Panc1 (cell line): Measurements from ENCODE around the gene ZFC3H1. TPM values are rescaled to one million over a fixed set of nuclear protein-coding genes. Genes with fewer than 3 reads are reported as not detected.

Experiments
- ATAC-seq: fragments of 200-7000 bp; cut with Tn5 transposase; 2 replicates; pipeline ENCODE4 v1.9.1; 2020; ENCODE audit warnings: mild to moderate bottlenecking, moderate library complexity
- BruUV-seq: library from RNA; stranded (reverse); fragments of 400-500 nt; replicated peaks from 2 replicates; lab custom pipeline; 2021; lab: Mats Ljungman, UMichigan
- CTCF ChIA-PET: fragments of 300-600 bp; sonication (Branson Sonifier 250); formaldehyde crosslinking; loops from one replicate; lab custom pipeline; 2022; ENCODE audit warnings: antibody characterized with exemption; lab: Charles Lee
- POLR2A ChIA-PET: fragments of 300-600 bp; sonication (Branson Sonifier 250); formaldehyde crosslinking; loops from one replicate; lab custom pipeline; 2022; ENCODE audit warnings: antibody characterized with exemption; lab: Charles Lee
- DNase-seq: peaks from one replicate; pipeline ENCODE4 v3.0.0-alpha.2; 2010; ENCODE audit warnings: low read depth, low spot score
- H3K27ac ChIP-seq: 2 replicates; pipeline ENCODE4 v1.5.1; 2011; ENCODE audit warnings: mild to moderate bottlenecking, low read length, inconsistent platforms
- H3K27me3 ChIP-seq: fragments of 200-500 bp; sonication (Bioruptor generic); 2 replicates; pipeline ENCODE4 v1.6.0; 2014; ENCODE audit warnings: low read length, inconsistent platforms; ENCODE audit not compliant: control insufficient read depth, insufficient read depth
- H3K36me3 ChIP-seq: fragments of 200-500 bp; sonication (Bioruptor generic); 2 replicates; pipeline ENCODE4 v1.5.1; 2014; ENCODE audit warnings: inconsistent platforms, mild to moderate bottlenecking, low read length, moderate library complexity; ENCODE audit not compliant: control insufficient read depth, insufficient read depth
- H3K4me1 ChIP-seq: 2 replicates; pipeline ENCODE4 v1.5.1; 2011; ENCODE audit warnings: inconsistent platforms, mild to moderate bottlenecking, low read length, moderate library complexity; ENCODE audit not compliant: control insufficient read depth, insufficient read depth
- H3K4me3 ChIP-seq, 2 experiments: 2 replicates each; pipeline ENCODE4 v1.5.1; 2011 to 2012; ENCODE audit warnings: low read depth in 2 of 2, low read length in 2 of 2, mild to moderate bottlenecking in 2 of 2, inconsistent platforms in 1 of 2, moderate library complexity in 1 of 2
- H3K9me3 ChIP-seq: fragments of 200-500 bp; sonication (Bioruptor generic); 2 replicates; pipeline ENCODE4 v1.5.1; 2014; ENCODE audit warnings: low read depth, mild to moderate bottlenecking, inconsistent platforms, low read length, moderate library complexity; ENCODE audit not compliant: control insufficient read depth, insufficient read depth
- POLR2AphosphoS5 ChIP-seq: IDR thresholded peaks from 2 replicates; pipeline ENCODE4 v1.6.1; 2012; ENCODE audit warnings: mild to moderate bottlenecking, low read depth, low read length, moderate library complexity
- SIN3A ChIP-seq: IDR thresholded peaks from 2 replicates; pipeline ENCODE4 v1.6.1; 2012; ENCODE audit warnings: low read depth, mild to moderate bottlenecking, low read length, moderate library complexity, borderline replicate concordance; ENCODE audit not compliant: insufficient read depth
- TCF7L2 ChIP-seq: IDR thresholded peaks from 2 replicates; pipeline ENCODE4 v1.6.1; 2011; ENCODE audit warnings: mild to moderate bottlenecking, low read depth, low read length, inconsistent platforms
- in situ Hi-C: cut with HindIII; loops from 2 replicates; pipeline ENCODE4 v1.10.0; 2016; ENCODE audit warnings: low sequenced_read_pairs, low pct_unique_long_range_greater_than_20kb
- intact Hi-C: fragments of 100-400 bp; cut with micrococcal nuclease; formaldehyde crosslinking; loops from one replicate; pipeline ENCODE4 v1.10.0; 2022; ENCODE audit not compliant: unreplicated experiment
- total RNA-seq: library from RNA; stranded (reverse); gene quantifications from one replicate; pipeline ENCODE4 v1.2.1, GENCODE V29; 2021; ENCODE audit not compliant: unreplicated experiment
- TF ChIP-seq, protein P1 (sequence below), 2 experiments: IDR thresholded peaks; 2 replicates each; pipeline ENCODE4 v1.6.1; 2011 to 2012; ENCODE audit warnings: low read depth in 2 of 2, control low read depth in 1 of 2, low read length in 1 of 2, mild to moderate bottlenecking in 1 of 2, moderate library complexity in 1 of 2; ENCODE audit not compliant: insufficient read depth in 1 of 2
- TF ChIP-seq, protein P2 (sequence below): fragments of 450-650 bp; IDR thresholded peaks from 2 replicates; pipeline ENCODE4 v1.5.1; 2017; ENCODE audit warnings: mild to moderate bottlenecking

The ZFC3H1 gene
- total RNA-seq, 1 experiment from 2014 or later: 38.2 TPM

DNA sequence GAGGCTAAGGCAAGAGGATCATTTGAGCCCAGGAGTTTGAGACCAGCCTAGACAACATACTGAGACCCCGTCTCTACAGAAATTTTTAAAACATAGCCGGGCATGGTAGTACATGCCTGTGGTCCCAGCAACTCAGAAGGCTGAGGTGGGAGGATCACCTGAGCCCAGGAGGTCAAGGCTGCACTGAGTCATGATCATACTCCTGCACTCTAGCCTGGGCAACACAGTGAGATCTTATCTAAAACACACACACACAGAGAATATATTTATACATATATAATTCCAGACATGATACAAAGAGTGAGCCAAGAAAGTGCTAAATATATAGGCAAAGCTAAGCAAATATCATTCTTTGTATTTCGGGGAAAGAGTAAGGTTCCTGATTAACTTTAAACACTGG is 9.4 kb downstream of the ZFC3H1 start:
- BruUV-seq: no TSS peak
- no peak overlapping the region for H3K4me3 ChIP-seq
- in situ Hi-C loops: no loop called here
- no peaks in the 10 kb centered on the region for H3K4me1 ChIP-seq
- ATAC-seq (no peak), DNase-seq (no peak)
- H3K27me3 ChIP-seq: no peaks in the 10 kb centered on the region
- CTCF ChIA-PET: no interaction called here
- no peak for TF ChIP-seq SIN3A
- TF ChIP-seq POLR2AphosphoS5: no peak
- TF ChIP-seq, protein P1, sequence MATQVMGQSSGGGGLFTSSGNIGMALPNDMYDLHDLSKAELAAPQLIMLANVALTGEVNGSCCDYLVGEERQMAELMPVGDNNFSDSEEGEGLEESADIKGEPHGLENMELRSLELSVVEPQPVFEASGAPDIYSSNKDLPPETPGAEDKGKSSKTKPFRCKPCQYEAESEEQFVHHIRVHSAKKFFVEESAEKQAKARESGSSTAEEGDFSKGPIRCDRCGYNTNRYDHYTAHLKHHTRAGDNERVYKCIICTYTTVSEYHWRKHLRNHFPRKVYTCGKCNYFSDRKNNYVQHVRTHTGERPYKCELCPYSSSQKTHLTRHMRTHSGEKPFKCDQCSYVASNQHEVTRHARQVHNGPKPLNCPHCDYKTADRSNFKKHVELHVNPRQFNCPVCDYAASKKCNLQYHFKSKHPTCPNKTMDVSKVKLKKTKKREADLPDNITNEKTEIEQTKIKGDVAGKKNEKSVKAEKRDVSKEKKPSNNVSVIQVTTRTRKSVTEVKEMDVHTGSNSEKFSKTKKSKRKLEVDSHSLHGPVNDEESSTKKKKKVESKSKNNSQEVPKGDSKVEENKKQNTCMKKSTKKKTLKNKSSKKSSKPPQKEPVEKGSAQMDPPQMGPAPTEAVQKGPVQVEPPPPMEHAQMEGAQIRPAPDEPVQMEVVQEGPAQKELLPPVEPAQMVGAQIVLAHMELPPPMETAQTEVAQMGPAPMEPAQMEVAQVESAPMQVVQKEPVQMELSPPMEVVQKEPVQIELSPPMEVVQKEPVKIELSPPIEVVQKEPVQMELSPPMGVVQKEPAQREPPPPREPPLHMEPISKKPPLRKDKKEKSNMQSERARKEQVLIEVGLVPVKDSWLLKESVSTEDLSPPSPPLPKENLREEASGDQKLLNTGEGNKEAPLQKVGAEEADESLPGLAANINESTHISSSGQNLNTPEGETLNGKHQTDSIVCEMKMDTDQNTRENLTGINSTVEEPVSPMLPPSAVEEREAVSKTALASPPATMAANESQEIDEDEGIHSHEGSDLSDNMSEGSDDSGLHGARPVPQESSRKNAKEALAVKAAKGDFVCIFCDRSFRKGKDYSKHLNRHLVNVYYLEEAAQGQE (IDR thresholded peaks at IDR 0.05; ENCODE audit: insufficient read depth in 1 of 2, low read depth in 2 of 2, low read length in 1 of 2): no peak
- no peak for TF ChIP-seq TCF7L2
- TF ChIP-seq, protein P2, sequence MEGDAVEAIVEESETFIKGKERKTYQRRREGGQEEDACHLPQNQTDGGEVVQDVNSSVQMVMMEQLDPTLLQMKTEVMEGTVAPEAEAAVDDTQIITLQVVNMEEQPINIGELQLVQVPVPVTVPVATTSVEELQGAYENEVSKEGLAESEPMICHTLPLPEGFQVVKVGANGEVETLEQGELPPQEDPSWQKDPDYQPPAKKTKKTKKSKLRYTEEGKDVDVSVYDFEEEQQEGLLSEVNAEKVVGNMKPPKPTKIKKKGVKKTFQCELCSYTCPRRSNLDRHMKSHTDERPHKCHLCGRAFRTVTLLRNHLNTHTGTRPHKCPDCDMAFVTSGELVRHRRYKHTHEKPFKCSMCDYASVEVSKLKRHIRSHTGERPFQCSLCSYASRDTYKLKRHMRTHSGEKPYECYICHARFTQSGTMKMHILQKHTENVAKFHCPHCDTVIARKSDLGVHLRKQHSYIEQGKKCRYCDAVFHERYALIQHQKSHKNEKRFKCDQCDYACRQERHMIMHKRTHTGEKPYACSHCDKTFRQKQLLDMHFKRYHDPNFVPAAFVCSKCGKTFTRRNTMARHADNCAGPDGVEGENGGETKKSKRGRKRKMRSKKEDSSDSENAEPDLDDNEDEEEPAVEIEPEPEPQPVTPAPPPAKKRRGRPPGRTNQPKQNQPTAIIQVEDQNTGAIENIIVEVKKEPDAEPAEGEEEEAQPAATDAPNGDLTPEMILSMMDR: no peak
- no peak overlapping the region for H3K27ac ChIP-seq
- peaks cover 27% of the 10 kb centered on the region for H3K36me3 ChIP-seq
- POLR2A ChIA-PET: no interaction called here
- peaks cover 6% of the 10 kb centered on the region for H3K9me3 ChIP-seq
- intact Hi-C loops: no loop called here

DNA sequence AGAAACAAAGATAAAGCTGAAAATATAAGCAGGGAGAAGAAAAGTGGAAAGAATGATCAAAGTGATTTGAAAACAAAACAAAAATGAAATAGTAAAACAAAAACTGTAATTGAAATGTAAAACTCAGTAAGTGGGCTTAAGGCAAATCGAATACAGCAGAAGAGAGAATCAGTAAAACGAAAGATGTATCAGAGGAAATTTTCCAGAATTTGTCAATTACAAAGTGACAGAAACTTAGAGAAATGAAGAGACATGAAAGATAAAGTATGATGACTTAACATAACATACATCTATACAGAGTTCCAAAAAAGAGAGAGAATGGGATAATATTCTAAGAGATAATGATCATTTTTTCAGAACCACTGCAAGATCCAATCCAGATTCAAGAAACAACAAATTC is 10.5 kb downstream of the ZFC3H1 start:
- in situ Hi-C loops (no loop called here), intact Hi-C loops (no loop called here)
- ATAC-seq (no peak), DNase-seq (no peak)
- H3K4me1 ChIP-seq: no peaks in the 10 kb centered on the region
- no peak for TF ChIP-seq TCF7L2
- TF ChIP-seq, protein P2: no peak
- TF ChIP-seq, protein P1 (IDR thresholded peaks at IDR 0.05; ENCODE audit: insufficient read depth in 1 of 2, low read depth in 2 of 2, low read length in 1 of 2): no peak
- TF ChIP-seq POLR2AphosphoS5: no peak
- TF ChIP-seq SIN3A: no peak
- POLR2A ChIA-PET: no interaction called here
- no peak overlapping the region for H3K27ac ChIP-seq
- CTCF ChIA-PET: no interaction called here
- peaks cover 6% of the 10 kb centered on the region for H3K9me3 ChIP-seq
- no peak overlapping the region for H3K4me3 ChIP-seq
- no TSS peak for BruUV-seq
- H3K36me3 ChIP-seq: peaks cover 24% of the 10 kb centered on the region
- no peaks in the 10 kb centered on the region for H3K27me3 ChIP-seq
